CD4-positive, alpha-beta memory T cell (primary cell): ENCODE results near the gene MACIR. TPM values are rescaled to one million over a fixed set of nuclear protein-coding genes. Genes with fewer than 3 reads are reported as not detected.
A peak's percentile ranks its signal among the peaks of the same experiment; 100 is the strongest.

Source experiments
- CTCF ChIA-PET: fragments of 350-600 bp; sonication (Branson Sonifier 250); formaldehyde crosslinking; loops from one replicate; lab custom pipeline; 2021; ENCODE audit warnings: inconsistent platforms; ENCODE audit not compliant: partially characterized antibody; lab: Charles Lee
- POLR2A ChIA-PET: fragments of 350-600 bp; sonication (Branson Sonifier 250); formaldehyde crosslinking; loops from one replicate; lab custom pipeline; 2021; ENCODE audit not compliant: partially characterized antibody; lab: Charles Lee
- DNase-seq, 5 donors: peaks; one replicate each; pipeline versions ENCODE4 v3.0.0 to v3.0.0-alpha.2; 2020 to 2022; ENCODE audit warnings: mixed read lengths in 1 of 5
- H3K27ac ChIP-seq: one replicate; pipeline ENCODE4 v1.7.0; 2013; ENCODE audit warnings: low read depth, low read length
- H3K27me3 ChIP-seq: 2 replicates; pipeline ENCODE4 v1.7.0; 2013; ENCODE audit warnings: mild to moderate bottlenecking, low read length, moderate library complexity; ENCODE audit not compliant: insufficient read depth
- H3K36me3 ChIP-seq: 2 replicates; pipeline ENCODE4 v1.7.0; 2013; ENCODE audit warnings: mild to moderate bottlenecking, low read length, moderate library complexity; ENCODE audit not compliant: insufficient read depth
- H3K4me1 ChIP-seq: 2 replicates; pipeline ENCODE4 v1.7.0; 2013; ENCODE audit warnings: mild to moderate bottlenecking, low read length, moderate library complexity; ENCODE audit not compliant: insufficient read depth
- H3K4me3 ChIP-seq, 2 donors: one replicate each; pipeline ENCODE4 v1.7.0; 2013; ENCODE audit warnings: low read length in 2 of 2, mild to moderate bottlenecking in 1 of 2
- H3K9me3 ChIP-seq, 2 donors: one replicate each; pipeline ENCODE4 v1.7.0; 2013; ENCODE audit warnings: low read length in 2 of 2, control low read depth in 1 of 2; ENCODE audit not compliant: control insufficient read depth in 1 of 2
- H3K27ac Mint-ChIP-seq, 7 donors: one replicate each; pipeline ENCODE4 v1.8.0; 2020 to 2021; ENCODE audit warnings: mixed read lengths in 7 of 7, mild to moderate bottlenecking in 6 of 7, inconsistent platforms in 3 of 7, moderate library complexity in 3 of 7
- H3K27me3 Mint-ChIP-seq, 2 donors: one replicate each; pipeline ENCODE4 v1.8.0; 2020 to 2021; ENCODE audit warnings: mixed read lengths in 2 of 2
- H3K36me3 Mint-ChIP-seq, 2 donors: one replicate each; pipeline ENCODE4 v1.8.0; 2020 to 2021; ENCODE audit warnings: mixed read lengths in 2 of 2, inconsistent platforms in 1 of 2, mild to moderate bottlenecking in 1 of 2
- H3K4me1 Mint-ChIP-seq, 4 donors: one replicate each; pipeline ENCODE4 v1.8.0; 2020 to 2021; ENCODE audit warnings: mixed read lengths in 4 of 4, mild to moderate bottlenecking in 1 of 4
- H3K4me3 Mint-ChIP-seq, 8 donors: one replicate each; pipeline ENCODE4 v1.8.0; 2020 to 2021; ENCODE audit warnings: mixed read lengths in 8 of 8, mild to moderate bottlenecking in 7 of 8, moderate library complexity in 6 of 8, inconsistent platforms in 3 of 8
- H3K9me3 Mint-ChIP-seq, 8 donors: one replicate each; pipeline ENCODE4 v1.8.0; 2020 to 2021; ENCODE audit warnings: mixed read lengths in 8 of 8, mild to moderate bottlenecking in 5 of 8, inconsistent platforms in 3 of 8, moderate library complexity in 1 of 8
- intact Hi-C: fragments of 100-400 bp; cut with micrococcal nuclease; formaldehyde crosslinking; loops from one replicate; pipeline ENCODE4 v1.15.1; 2023
- polyA plus RNA-seq, 2 donors: library from polyadenylated mRNA; unstranded; fragments of 300-500 nt; fragmentation: Illumina TruSeq; gene quantifications; one replicate each; pipeline ENCODE4 v1.2.3, GENCODE V29; 2021
- total RNA-seq, 2 experiments: library from RNA; stranded (reverse); gene quantifications; one replicate each; pipeline ENCODE4 v1.2.3, GENCODE V29; 2021

The MACIR gene
- total and polyA plus RNA-seq, 4 experiments from 2014 or later: 2.1 to 4.3 (median 3.2) TPM

GRCh38 chr5:103283869-103284268 is 25.3 kb downstream of the MACIR start:
- no peak for DNase-seq
- Mint-ChIP-seq H3K4me3 (no peak overlapping the region), H3K36me3 (no peaks in the 10 kb centered on the region), H3K4me1 (no peaks in the 10 kb centered on the region), H3K27ac (no peak overlapping the region), H3K27me3 (no peaks in the 10 kb centered on the region), H3K9me3 (no peaks in the 10 kb centered on the region)
- ChIA-PET POLR2A (no interaction called here), CTCF (no interaction called here)
- Histone ChIP-seq H3K27ac (no peak overlapping the region), H3K4me1 (no peaks in the 10 kb centered on the region), H3K9me3 (no peaks in the 10 kb centered on the region), H3K4me3 (no peak overlapping the region), H3K36me3 (no peaks in the 10 kb centered on the region), H3K27me3 (no peaks in the 10 kb centered on the region)
- intact Hi-C loops: no loop called here

- no peaks in the 10 kb centered on the region for H3K27me3 Mint-ChIP-seq
- no peaks in the 10 kb centered on the region for H3K4me1 ChIP-seq
- no peaks in the 10 kb centered on the region for H3K9me3 ChIP-seq
- H3K36me3 ChIP-seq: no peaks in the 10 kb centered on the region
- H3K4me3 Mint-ChIP-seq: peak overlapping the region in 1 of 8 donors; percentile 45
- no peak for DNase-seq
- H3K9me3 Mint-ChIP-seq: no peaks in the 10 kb centered on the region
- POLR2A ChIA-PET: no interaction called here
- intact Hi-C loops: no loop called here
- no peak overlapping the region for H3K4me3 ChIP-seq
- H3K27me3 ChIP-seq: no peaks in the 10 kb centered on the region
- H3K4me1 Mint-ChIP-seq: no peaks in the 10 kb centered on the region
- H3K36me3 Mint-ChIP-seq: no peaks in the 10 kb centered on the region
- CTCF ChIA-PET: no interaction called here
- no peak overlapping the region for H3K27ac ChIP-seq
- no peak overlapping the region for H3K27ac Mint-ChIP-seq
These were observed 28.1 kb downstream of the MACIR start for GRCh38 chr5:103286622-103287021.

DNA sequence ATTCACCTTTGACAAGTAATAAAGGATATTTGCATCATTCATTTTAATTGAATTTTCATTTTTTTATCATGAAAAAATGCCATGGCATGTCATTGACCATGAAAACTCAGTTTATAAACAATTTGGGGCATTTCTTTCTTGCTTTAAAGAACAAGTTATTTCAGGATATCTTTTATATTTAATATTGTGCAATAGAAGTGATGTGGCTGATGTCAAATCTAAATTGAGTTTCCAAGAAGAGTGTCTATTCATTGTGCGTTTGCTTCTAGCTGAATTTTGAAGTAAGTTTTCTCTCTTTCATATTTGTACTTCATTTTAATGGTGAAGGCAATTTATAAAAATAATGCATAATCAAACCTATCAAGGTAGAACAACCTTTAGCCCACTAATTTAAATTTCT is 30.5 kb downstream of the MACIR start:
- DNase-seq: no peak
- no peaks in the 10 kb centered on the region for H3K4me1 ChIP-seq
- Mint-ChIP-seq H3K4me3 (no peak overlapping the region), H3K27me3 (no peaks in the 10 kb centered on the region), H3K36me3 (no peaks in the 10 kb centered on the region), H3K4me1 (no peaks in the 10 kb centered on the region), H3K27ac (no peak overlapping the region), H3K9me3 (no peaks in the 10 kb centered on the region)
- no peaks in the 10 kb centered on the region for H3K9me3 ChIP-seq
- H3K27ac ChIP-seq: no peak overlapping the region
- ChIA-PET POLR2A (no interaction called here), CTCF (no interaction called here)
- no peaks in the 10 kb centered on the region for H3K27me3 ChIP-seq
- H3K36me3 ChIP-seq: no peaks in the 10 kb centered on the region
- intact Hi-C loops: no loop called here
- H3K4me3 ChIP-seq: no peak overlapping the region

DNA sequence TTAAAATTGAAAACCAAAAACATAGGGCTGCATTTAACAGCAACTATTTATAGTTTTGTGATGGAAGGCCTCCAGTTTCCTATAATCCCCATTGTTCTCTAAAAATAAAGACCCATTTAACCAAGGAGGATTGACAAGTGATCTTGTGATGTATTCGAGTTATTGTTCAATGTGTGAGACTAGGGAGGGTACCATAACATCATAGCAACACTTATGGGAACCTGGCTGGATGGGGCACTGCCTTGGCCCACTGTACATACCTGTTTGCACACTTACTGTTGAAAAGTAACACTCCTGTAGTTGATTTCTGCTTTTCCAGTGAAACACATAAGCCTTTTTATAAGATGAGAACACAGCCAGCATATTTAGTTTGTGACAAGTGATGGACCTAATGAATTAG is 32.3 kb downstream of the MACIR start:
- no peak for DNase-seq
- Mint-ChIP-seq H3K9me3 (no peaks in the 10 kb centered on the region), H3K36me3 (no peaks in the 10 kb centered on the region), H3K27ac (no peak overlapping the region), H3K27me3 (no peaks in the 10 kb centered on the region), H3K4me3 (no peak overlapping the region), H3K4me1 (no peaks in the 10 kb centered on the region)
- no peaks in the 10 kb centered on the region for H3K27me3 ChIP-seq
- ChIA-PET CTCF (interaction anchor here (1.2 kb wide), 1 partner anchor 17 kb away, joined by 4 read pairs; no protein-coding TSS in a partner anchor), POLR2A (no interaction called here)
- intact Hi-C loops: no loop called here
- no peaks in the 10 kb centered on the region for H3K36me3 ChIP-seq
- no peak overlapping the region for H3K4me3 ChIP-seq
- H3K9me3 ChIP-seq: no peaks in the 10 kb centered on the region
- no peak overlapping the region for H3K27ac ChIP-seq
- H3K4me1 ChIP-seq: no peaks in the 10 kb centered on the region

DNA sequence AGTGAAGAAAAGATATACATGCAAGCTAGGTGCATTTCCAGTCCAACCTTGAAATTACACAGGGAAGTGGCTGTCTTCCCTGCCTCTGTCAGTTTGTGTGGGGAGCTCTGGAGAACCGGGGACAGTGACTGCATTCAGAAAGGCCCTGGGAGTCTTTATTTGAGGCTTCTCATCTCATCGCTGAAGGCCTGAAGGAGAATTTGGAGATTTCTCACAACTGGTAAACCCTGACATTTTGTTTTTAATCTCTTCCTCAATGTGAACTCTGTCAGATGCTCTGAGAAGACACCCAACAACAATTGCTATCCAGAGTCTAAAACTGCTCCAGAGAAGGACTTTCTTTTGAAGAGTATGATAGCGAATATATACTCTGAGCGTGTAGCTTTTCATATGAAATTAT is 33.0 kb downstream of the MACIR start:
- Histone ChIP-seq H3K36me3 (no peaks in the 10 kb centered on the region), H3K27ac (no peak overlapping the region), H3K9me3 (no peaks in the 10 kb centered on the region), H3K27me3 (no peaks in the 10 kb centered on the region), H3K4me3 (no peak overlapping the region), H3K4me1 (no peaks in the 10 kb centered on the region)
- Mint-ChIP-seq H3K4me3 (no peak overlapping the region), H3K27me3 (no peaks in the 10 kb centered on the region), H3K36me3 (no peaks in the 10 kb centered on the region), H3K9me3 (no peaks in the 10 kb centered on the region), H3K4me1 (no peaks in the 10 kb centered on the region), H3K27ac (no peak overlapping the region)
- DNase-seq: no peak
- intact Hi-C loops: no loop called here
- ChIA-PET CTCF (no interaction called here), POLR2A (no interaction called here)

DNA sequence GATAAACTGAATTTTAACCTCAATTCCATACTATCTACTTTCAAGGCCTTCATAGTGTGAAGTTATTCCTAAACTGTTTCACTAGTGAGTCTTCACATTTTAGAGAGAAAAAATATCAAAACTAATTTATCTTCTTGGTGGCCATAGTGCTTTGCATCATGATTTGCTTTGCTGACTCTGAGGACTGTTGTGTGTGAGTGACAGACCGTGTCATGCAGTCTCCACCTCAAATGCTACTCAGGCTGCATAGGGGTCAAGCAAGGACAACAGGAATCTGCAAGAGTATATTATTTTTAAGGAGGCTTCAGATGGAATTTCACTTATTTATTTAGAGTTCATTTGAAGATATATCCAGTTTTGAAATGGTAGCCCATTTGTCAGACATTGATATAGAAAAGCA is 34.5 kb downstream of the MACIR start:
- Mint-ChIP-seq H3K36me3 (no peaks in the 10 kb centered on the region), H3K4me3 (no peak overlapping the region), H3K4me1 (no peaks in the 10 kb centered on the region), H3K9me3 (no peaks in the 10 kb centered on the region), H3K27ac (no peak overlapping the region), H3K27me3 (no peaks in the 10 kb centered on the region)
- DNase-seq: no peak
- no peaks in the 10 kb centered on the region for H3K4me1 ChIP-seq
- H3K27me3 ChIP-seq: no peaks in the 10 kb centered on the region
- intact Hi-C loops: no loop called here
- H3K4me3 ChIP-seq: no peak overlapping the region
- no peaks in the 10 kb centered on the region for H3K36me3 ChIP-seq
- ChIA-PET CTCF (no interaction called here), POLR2A (no interaction called here)
- no peak overlapping the region for H3K27ac ChIP-seq
- no peaks in the 10 kb centered on the region for H3K9me3 ChIP-seq

- intact Hi-C loops: no loop called here
- ChIA-PET CTCF (no interaction called here), POLR2A (no interaction called here)
These were observed 35.2 kb downstream of the MACIR start for GRCh38 chr5:103293719-103294118.

DNA sequence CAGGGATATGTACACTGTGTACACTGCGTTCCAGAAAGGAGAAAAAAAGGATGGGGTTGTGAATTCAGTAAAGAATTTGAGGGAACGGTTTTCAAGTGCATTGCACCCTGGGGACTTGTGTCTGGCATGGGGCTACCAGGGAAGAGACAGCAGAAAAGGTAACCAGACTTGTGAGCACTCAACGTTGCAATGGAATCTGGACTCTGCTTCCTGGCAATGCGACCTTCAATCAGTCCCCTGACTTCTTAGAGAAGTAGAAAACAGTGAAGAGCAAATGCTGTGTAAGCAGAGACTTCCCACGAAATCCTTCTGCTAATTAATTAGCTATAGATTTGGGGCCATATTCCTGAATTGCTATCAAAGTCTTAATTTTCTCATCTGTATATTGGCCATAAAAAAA is 36.3 kb downstream of the MACIR start:
- DNase-seq: no peak
- H3K27me3 Mint-ChIP-seq: peaks cover 3 to 5% of the 10 kb centered on the region in 2 donors
- Histone ChIP-seq H3K4me1 (no peaks in the 10 kb centered on the region), H3K36me3 (no peaks in the 10 kb centered on the region), H3K27ac (no peak overlapping the region), H3K9me3 (no peaks in the 10 kb centered on the region), H3K27me3 (no peaks in the 10 kb centered on the region), H3K4me3 (no peak overlapping the region)
- H3K27ac Mint-ChIP-seq: no peak overlapping the region
- no peaks in the 10 kb centered on the region for H3K4me1 Mint-ChIP-seq
- H3K36me3 Mint-ChIP-seq: no peaks in the 10 kb centered on the region
- H3K4me3 Mint-ChIP-seq: no peak overlapping the region
- intact Hi-C loops: no loop called here
- POLR2A ChIA-PET: no interaction called here
- CTCF ChIA-PET: no interaction called here
- no peaks in the 10 kb centered on the region for H3K9me3 Mint-ChIP-seq

More at GRCh38 chr5:103293719-103294118, 35.2 kb downstream of the MACIR start:
- Mint-ChIP-seq H3K4me3 (no peak overlapping the region), H3K4me1 (no peaks in the 10 kb centered on the region), H3K36me3 (no peaks in the 10 kb centered on the region), H3K27ac (no peak overlapping the region), H3K27me3 (no peaks in the 10 kb centered on the region), H3K9me3 (no peaks in the 10 kb centered on the region)
- Histone ChIP-seq H3K4me3 (no peak overlapping the region), H3K9me3 (no peaks in the 10 kb centered on the region), H3K27ac (no peak overlapping the region), H3K36me3 (no peaks in the 10 kb centered on the region), H3K4me1 (no peaks in the 10 kb centered on the region), H3K27me3 (no peaks in the 10 kb centered on the region)
- DNase-seq: no peak
